HL-60/S4 (cell line): ENCODE results near the gene LYSMD4.
"Not testable (repeated sequence)": the region's sequence is repeated elsewhere in the genome, so short reads cannot be mapped to it uniquely, and the experiment has no call there.

Experiments used
- in situ Hi-C: fragments of 300-500 bp; cut with MboI; formaldehyde crosslinking; loops from 2 replicates; pipeline ENCODE4 v1.14.3; 2022; ENCODE audit warnings: low sequenced_read_pairs

The LYSMD4 gene

DNA sequence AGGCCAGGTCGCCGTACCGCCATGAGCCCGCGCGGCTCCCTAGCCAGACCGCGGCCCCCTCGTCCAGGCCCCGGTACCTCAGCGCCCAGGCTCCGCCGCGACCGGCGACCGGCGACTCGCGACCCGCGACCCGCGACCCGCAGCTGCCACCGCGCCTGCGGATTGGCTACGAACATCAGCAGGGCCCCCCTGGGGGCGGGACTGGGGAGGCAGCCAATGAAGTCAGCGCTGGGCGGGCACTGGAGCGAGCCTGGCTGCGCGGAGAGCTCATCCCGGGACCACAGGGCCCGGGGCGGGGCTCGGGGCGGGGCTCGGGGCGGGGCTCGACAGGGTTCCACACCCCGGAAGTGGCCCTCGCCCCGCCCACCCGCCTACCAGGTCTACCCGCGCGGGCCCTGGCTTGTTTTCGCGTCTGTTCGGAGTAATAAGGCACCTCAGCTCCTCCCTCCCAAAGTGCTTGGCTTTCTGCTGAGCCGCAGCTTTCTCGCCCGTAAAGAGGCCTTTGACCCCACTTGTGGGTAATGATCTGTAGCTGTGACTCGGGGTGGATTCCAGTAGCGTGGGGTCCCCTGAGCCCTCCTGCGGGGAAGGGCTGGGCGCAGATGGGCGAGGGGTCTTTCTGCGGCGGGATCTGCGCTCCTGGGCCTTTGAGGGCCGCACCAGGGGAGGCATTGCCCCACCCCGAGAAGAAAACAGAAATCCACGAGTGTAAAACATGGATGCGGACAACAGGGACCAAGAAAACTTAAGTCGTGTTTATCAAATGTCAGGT, at the start of gene LYSMD4:
Gene LYSMD4 (minus strand): TSS at position 170 of the 772 bp plus-strand sequence. CDS start 1,438 bp downstream, outside the sequence.
- in situ Hi-C loops = loop anchor here (25.0 kb wide), 1 partner anchor 446 kb away; no protein-coding TSS in a partner anchor

DNA sequence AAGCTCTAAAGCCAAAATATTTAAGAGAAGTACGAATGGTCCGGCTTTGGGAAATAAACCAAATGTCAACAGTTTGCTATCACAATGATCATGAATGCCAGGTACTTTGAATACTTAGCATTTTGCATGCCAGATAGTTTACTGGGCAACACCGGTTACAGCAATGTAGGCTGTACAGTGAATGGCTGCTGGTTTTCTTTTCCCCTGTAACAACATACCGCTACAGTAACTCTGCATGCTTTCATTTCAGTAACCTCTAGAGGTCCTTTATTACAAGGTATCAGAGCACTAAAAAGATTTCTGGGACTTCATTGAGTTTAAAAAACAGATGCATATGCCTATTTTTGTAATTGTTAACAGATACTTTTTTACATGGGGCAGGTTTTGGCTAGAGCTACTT, 48.8 kb upstream of the LYSMD4 start:
- in situ Hi-C loops = not testable (repeated sequence)

DNA sequence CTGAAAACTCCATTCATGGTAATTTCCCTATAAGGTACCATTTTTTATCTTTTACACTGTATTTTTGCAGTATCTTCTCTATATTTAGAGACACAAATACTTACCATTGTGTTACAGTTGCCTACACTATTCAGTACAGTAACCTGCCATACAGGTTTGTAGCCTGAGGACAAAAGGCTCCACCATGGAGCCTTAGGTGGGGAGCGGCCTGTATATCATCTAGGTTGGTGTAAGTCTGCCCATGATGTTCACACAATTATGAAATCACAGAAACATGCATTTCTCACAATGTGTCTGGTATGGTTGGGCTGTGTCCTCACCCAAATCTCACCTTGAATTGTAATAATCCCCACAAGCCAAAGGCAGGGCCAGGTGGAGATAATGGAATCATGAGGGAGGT, 43.9 kb upstream of the LYSMD4 start:
- in situ Hi-C loops = no loop called here

DNA sequence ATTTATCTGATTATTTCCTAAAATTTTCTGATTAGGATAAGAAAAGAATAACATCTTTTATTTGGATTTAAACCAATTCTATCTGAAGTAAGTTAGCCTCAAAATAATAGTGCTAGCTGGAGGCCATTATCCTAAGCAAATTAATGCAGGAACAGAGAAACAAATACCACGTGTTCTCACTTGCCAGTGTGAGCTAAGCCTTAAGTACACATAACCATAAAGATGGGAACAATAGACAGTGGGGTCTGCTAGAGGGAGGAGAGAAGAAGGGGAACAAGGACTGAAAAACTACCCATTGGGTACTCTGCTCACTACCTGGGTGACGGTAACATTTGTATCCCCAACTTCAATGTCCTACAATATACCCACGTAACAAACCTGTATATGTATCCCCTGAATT, 31.3 kb upstream of the LYSMD4 start:
- in situ Hi-C loops = no loop called here

DNA sequence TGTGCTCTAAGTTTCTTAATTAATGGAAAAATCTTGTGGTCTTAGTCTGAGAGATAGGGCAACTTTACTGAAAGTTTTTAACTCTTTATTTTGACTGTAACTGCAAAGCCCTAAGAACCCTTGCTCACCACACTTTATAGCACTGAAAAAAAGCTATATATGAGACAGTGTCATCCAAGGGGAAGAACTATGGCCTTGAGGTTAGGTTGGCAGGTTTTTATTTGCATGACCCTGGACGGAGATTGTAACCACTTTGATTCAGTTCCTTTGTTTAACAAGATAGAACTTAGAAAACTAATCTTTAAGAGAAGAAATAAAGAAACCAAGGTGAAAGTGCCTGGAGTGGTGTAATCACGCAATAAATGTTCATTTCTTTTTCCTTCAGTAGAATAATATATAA, 30.6 kb upstream of the LYSMD4 start:
- in situ Hi-C loops = no loop called here

DNA sequence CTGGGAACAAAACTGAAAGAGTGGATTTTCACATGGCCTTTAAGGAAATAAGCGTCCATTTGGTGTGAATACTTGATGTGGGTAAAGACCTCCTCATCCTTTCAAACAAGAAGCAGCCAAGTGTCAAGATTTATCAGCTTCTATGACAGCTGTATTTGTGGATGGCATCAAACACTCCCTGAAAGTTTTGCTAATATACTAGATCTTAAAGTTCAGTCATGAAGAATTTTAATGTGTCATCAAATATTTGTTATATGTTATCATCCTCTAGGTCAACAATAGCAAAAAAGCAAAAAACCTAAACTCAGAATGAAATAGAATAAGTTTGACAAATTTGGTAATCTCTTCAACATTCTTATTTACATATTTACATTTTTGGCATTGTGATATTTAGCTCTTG, 29.1 kb upstream of the LYSMD4 start:
- in situ Hi-C loops = no loop called here

DNA sequence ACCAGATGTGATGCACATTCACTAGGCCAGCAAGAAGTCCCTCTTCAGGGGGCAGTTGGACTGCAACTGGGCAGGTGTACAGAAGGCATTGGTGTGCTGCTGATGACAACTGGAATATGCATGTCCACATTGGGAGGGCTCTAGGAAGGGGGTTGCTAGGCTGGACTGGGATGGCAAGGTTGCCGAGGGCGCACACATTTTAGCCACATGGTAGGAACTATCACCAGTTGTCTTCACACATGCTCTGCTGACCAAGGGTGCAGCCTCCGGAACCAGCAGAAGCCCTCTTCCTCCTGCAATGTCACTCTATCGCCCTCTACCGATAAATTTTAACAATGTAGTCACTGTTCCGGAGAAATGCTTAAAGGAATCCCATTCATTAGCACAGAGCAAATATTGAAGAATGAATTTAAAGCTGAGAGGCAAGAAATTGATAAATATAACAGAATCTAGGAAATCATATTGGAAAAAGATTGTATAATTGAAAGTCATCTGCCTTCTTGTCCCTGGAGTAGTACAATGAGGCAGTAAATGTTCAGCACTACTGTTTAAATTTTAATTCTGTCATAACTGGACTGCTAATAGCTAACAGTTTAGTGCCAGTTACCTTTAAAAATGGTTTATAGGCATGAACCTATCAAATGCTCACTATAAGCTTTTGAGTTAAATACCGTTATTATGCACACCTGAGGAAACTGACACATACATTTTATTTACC, 22.6 kb upstream of the LYSMD4 start:
- in situ Hi-C loops = no loop called here

DNA sequence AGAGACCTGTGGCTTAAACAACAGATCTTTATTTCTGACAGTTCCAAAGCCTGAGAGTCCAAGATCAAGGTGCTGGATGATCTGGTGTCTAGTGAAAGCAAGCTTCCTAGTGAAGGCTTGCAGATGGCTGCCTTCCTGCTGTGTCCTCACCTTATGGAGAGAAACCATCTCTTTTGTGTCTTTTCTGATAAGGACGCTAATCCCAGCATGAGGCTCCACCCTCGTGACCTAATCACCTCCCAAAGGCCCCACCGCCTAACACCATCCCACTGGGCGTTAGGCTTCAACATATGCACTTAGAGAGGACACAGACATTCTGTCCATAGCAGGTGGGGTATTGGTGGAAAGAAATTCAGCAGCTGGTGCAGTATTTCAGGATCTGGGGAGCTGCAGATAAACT, 19.8 kb upstream of the LYSMD4 start:
- in situ Hi-C loops = no loop called here

DNA sequence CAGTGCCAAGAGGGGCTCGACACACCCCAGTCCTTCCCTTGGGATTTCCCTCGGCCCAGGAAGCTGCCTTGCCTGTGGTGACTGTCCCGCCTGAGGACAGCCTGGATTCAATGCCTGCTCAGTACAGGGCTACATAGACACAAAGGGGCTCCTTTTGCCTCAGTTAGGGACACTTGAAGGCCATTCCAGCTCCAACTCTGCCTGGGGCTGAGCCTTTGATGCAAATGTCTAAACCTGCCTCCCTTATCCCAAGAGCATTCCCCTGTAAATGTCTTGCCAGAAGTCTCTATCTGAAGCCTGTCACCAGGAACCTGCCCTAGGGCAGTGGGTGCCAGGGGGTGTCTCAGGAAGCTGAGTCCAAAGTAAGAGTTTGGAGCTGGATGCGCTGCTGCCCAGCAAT, 19.3 kb upstream of the LYSMD4 start:
- in situ Hi-C loops = no loop called here

DNA sequence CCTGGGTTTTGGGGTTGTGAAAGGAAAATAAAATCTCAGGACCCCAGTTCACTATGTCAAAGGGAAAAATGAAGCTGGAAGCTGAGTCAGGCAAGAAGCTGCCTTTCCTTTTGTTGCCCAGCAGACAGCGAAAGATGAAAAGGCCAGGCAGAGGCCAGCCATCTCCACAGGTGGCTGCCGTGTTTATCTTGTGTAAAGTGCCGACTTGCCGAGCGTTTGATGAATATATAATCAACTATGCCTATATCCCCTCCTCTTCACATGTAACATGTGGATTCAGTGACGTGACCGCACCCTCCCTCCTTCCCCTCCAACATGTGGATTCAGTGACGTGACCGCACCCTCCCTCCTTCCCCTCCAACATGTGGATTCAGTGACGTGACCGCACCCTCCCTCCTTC, 17.1 kb upstream of the LYSMD4 start:
- in situ Hi-C loops = not testable (repeated sequence)

DNA sequence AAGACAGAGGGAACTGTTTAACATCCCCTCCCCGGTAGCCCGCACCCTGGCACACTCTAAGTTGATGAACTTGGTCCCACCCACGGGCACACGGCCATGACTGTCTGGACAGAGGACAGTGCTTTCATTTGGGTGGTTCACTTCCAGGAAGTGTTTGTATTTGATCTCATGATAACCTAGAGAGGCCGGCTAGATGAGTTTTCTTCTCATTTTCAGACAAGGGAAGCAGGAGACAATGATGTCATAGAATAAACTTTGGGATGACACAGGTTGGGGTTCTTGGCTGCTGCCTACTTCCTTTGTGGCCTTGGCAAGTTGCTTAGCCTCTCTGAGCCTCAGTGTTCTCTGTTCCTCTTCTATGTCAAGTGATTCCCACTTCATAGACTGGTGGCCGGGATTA, 16.1 kb upstream of the LYSMD4 start:
- in situ Hi-C loops = loop anchor here (25.0 kb wide), 1 partner anchor 462 kb away; no protein-coding TSS in a partner anchor

DNA sequence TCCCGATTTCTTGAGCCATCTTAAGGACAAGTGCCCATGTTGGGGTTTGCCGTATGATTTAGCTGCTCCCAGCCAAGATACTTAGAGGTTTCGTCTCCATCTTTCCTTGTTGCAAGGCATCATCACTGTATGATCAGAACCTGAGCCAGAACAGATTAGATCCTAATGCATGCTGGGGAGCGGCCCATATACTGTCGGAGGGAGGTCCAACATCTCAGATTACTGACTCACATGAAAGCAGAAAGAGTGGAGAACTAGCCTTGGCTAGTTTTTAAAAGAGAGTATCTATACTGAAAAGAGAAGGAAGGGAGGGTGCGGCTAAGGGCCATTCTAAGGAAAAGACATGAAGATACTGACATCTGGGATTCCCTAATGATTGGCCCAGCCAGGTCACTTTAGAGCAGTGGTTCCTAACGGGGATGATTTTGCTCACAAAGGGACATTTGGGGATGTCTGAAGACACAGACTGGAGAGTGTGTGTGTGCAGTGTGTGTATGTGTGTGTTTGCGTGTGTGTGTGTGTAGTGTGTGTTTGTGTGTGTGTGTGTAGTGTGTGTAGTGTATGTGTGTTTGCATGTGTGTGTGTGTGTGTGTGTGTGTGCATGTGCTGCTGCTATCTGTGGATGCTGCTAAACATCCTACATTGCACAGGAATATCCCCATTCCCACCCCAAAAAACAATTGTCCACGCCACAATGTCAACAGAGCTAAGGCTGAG, 12.3 kb upstream of the LYSMD4 start:
- in situ Hi-C loops = loop anchor here (25.0 kb wide), 1 partner anchor 458 kb away; no protein-coding TSS in a partner anchor

DNA sequence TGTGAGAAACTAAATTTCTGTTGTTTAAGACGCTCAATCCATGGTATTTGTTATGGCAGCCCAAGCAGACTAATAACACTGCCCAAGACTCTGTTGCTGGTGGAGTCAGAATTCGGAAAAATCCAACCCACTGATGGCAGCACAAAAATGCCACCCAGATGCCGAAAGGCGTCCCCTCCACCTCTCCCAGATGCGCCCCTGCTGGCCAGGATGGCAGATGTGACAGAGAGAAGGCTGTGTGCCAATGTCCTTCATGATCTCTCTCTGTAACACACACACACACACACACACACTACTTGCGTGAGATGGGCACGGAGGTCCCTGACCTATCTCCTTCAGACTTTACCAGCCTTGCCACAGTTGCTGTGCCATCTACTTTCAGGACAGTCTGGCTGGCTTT, 10.9 kb upstream of the LYSMD4 start:
- in situ Hi-C loops = loop anchor here (25.0 kb wide), 1 partner anchor 457 kb away; no protein-coding TSS in a partner anchor

DNA sequence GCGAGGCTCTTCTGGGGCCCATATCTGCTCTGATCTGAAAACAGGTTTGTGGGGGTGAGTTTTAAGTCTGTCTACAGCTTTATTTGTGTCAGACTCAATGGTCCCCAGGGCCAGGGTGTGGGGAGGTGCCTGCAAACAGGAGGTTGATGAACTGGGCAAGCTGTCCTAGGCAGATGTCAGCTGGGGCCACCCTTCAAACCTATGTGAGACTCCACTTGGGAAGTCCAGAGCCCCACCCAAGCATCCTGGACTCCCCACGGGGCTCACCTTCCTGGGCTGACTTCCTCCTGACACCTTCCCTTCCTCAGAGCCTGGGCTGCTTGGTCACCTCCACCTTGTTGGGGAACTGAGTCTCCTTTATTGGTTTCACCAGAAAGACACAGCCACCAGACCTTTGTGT, 8.6 kb upstream of the LYSMD4 start:
- in situ Hi-C loops = loop anchor here (25.0 kb wide), 1 partner anchor 455 kb away; no protein-coding TSS in a partner anchor

DNA sequence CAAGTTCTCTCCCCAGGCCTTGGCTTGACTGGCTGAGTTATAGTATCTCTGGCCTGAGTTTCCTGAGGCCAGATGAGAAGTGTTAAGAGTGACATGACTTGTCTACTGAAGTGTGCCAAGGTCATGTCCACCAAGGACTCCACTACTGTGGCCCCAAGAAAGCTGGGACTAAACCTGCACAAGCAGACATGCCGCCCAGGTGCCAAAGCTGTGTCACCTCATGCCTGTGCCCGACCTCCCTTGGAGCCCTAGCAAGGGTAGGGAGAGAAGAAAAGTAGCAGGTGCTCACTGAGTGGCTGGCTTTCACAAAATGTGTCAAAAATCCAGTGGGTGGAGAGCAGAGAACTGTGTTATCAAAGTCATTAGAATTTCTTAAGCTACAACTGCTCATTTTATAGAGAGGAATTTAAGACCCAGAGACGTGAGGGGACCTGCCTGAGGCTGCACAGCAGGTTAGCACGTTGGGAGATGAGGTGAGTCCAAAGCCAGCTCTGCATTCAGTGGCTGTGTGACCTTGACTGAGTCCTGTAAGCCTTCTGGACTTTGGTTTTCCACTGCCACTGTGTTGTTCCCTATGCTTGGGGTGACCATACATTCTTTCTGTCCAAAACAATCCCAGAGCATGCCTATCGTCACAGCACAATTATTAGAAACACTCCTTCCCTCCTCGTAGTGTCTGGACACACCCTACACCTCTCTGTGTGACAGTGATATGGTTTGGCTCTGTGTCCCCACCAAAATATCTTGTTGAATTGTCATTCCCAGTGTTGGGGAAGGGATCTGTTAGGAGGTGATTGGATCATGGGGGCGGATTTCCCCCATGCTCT, 5.0 kb upstream of the LYSMD4 start:
- in situ Hi-C loops = loop anchor here (25.0 kb wide), 1 partner anchor 451 kb away; no protein-coding TSS in a partner anchor

DNA sequence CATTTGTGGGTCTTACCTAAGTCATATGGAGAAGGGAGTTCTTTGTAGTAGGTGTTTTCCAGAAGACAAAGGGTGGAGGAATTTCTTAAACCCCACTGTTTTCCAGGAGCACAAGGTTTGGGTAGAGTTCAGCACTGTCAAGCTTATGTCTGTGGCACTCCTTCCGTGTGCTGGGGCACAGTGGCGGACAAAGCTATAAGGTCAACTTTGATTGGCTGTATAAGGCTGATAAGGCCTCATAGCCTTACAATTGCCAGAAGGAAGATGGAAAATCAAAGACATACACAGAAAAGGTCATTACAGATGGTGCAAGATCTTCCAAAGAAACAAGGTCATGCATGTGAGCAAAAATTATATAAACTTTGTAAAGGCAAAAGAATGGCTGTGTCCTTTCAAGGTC, 3.5 kb upstream of the LYSMD4 start:
- in situ Hi-C loops = loop anchor here (25.0 kb wide), 1 partner anchor 449 kb away; no protein-coding TSS in a partner anchor

DNA sequence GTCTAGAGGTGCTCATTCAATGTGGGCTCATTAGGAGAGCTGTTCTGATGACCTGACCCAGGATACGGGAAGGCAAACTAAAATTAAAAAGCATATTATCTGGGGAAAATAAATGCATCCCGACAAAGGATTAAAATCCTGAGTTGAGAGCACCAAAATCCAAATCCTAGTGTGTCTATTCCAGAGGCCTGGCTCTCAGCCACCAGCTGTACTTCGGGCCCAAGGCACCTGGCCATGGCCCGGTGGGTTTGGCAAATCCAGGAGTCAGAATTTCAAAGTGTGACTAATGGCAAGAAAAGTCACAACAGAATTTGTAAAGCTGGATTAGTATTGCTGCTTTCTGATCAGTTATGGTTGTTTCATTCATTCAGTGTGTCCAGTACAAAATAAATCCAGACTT, 2.6 kb upstream of the LYSMD4 start:
- in situ Hi-C loops = loop anchor here (25.0 kb wide), 1 partner anchor 449 kb away; no protein-coding TSS in a partner anchor

DNA sequence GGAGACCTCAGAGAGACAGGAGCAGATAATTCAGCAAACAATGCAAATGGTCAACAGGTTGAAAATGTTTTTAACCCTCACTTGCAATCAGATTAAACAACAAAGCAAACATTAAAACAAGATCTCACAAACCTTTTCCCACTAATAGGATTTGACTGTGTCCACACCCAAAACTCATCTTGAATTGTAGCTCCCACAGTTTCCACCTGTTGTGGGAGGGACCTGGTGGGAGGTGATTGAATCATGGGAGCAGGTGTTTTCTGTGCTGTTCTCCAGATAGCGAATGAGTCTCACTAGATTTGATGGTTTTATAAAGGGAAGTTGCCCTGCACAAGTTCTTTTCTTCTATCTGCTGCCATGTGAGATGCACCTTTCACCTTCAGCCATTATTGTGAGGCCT, 1.3 kb upstream of the LYSMD4 start:
- in situ Hi-C loops = loop anchor here (25.0 kb wide), 1 partner anchor 447 kb away; no protein-coding TSS in a partner anchor

DNA sequence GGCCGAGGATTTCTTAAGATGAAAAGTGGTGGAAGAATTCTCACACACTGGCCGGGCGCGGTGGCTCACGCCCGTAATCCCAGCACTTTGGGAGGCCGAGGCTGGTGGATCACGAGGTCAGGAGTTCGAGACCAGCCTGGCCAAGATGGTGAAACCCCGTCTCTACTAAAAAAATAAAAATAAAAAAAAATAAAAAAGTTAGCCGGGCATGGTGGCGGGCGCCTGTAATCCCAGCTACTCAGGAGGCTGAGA, 729 bp upstream of the LYSMD4 start:
- in situ Hi-C loops = loop anchor here (25.0 kb wide), 1 partner anchor 447 kb away; no protein-coding TSS in a partner anchor

DNA sequence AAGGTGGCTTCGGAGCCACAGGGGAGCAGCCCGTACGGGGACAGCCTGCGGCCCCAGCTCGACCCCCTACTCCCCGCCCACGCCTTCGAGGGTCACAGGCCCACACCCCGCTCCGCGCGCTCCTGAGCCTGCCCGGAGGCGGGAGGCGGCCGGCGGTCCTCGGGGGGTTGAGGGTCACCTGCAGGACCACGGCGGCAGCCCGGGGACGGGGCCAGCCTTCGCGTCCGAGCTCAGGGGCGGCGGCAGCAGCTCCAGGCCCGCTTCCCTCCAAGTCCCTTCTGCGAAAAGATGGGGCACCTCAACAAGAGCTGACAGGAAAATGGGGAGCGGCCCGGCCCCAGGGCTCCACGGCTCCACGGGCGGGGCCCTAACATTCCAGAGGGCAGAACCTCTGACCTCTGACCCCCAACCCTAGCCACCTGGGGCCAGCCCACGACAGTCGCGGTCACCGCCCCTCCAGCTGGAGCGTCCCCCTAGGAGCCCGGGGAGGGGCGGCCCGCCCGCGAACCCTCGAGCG, 428 bp downstream of the LYSMD4 start:
- in situ Hi-C loops = loop anchor here (25.0 kb wide), 1 partner anchor 446 kb away; no protein-coding TSS in a partner anchor
